ENCODE results near the gene SLC10A7. TPM values are rescaled to one million over a fixed set of nuclear protein-coding genes. Genes with fewer than 3 reads are reported as not detected.

The SLC10A7 gene
- total RNA-seq, 4 donors from 2014 or later, result 7.4 to 34.5 (median 17.1) TPM

- Histone ChIP-seq H3K27ac (no peak overlapping the region), H3K4me1 (no peaks in the 10 kb centered on the region), H3K36me3 (no peaks in the 10 kb centered on the region), H3K4me3 (no peak overlapping the region), H3K27me3 (no peaks in the 10 kb centered on the region), H3K9me3 (no peaks in the 10 kb centered on the region)
- no peak for DNase-seq
- intact Hi-C loops (cut with DNase I; ENCODE audit: low total_unique reads), result no loop called here
- TF ChIP-seq POLR2A (IDR thresholded peaks at IDR 0.05), result no peak
Observed at GRCh38 chr4:146252969-146253611, 268.6 kb downstream of the SLC10A7 start.

GRCh38 chr4:146247356-146247755, 274.4 kb downstream of the SLC10A7 start:
- Histone ChIP-seq H3K27me3 (no peaks in the 10 kb centered on the region), H3K27ac (no peak overlapping the region), H3K4me1 (peaks cover 0 to 3% of the 10 kb centered on the region in 2 donors), H3K9me3 (no peaks in the 10 kb centered on the region), H3K36me3 (no peaks in the 10 kb centered on the region), H3K4me3 (no peak overlapping the region)
- no peak for DNase-seq
- TF ChIP-seq CTCF (IDR thresholded peaks at IDR 0.05), result no peak
- no peak for TF ChIP-seq POLR2A (IDR thresholded peaks at IDR 0.05)
- intact Hi-C loops (cut with DNase I; ENCODE audit: low total_unique reads), result no loop called here

GRCh38 chr4:146246381-146246780, 275.4 kb downstream of the SLC10A7 start:
- Histone ChIP-seq H3K9me3 (no peaks in the 10 kb centered on the region), H3K27me3 (no peaks in the 10 kb centered on the region), H3K27ac (no peak overlapping the region), H3K4me1 (peaks cover 0 to 10% of the 10 kb centered on the region in 2 donors), H3K36me3 (no peaks in the 10 kb centered on the region), H3K4me3 (no peak overlapping the region)
- TF ChIP-seq POLR2A (IDR thresholded peaks at IDR 0.05) (no peak), CTCF (IDR thresholded peaks at IDR 0.05) (no peak)
- DNase-seq, result no peak
- intact Hi-C loops (cut with DNase I; ENCODE audit: low total_unique reads), result no loop called here

- H3K4me1 ChIP-seq, result peaks cover 0 to 10% of the 10 kb centered on the region in 2 donors
- no peaks in the 10 kb centered on the region for H3K27me3 ChIP-seq
- intact Hi-C loops (cut with DNase I; ENCODE audit: low total_unique reads), result no loop called here
- no peaks in the 10 kb centered on the region for H3K9me3 ChIP-seq
- TF ChIP-seq CTCF (IDR thresholded peaks at IDR 0.05) (no peak), POLR2A (IDR thresholded peaks at IDR 0.05) (no peak)
- H3K4me3 ChIP-seq, result no peak overlapping the region
- no peak for DNase-seq
- no peak overlapping the region for H3K27ac ChIP-seq
- no peaks in the 10 kb centered on the region for H3K36me3 ChIP-seq
Observed at GRCh38 chr4:146245850-146246249, 275.9 kb downstream of the SLC10A7 start.

- Histone ChIP-seq H3K9me3 (no peaks in the 10 kb centered on the region), H3K27ac (no peak overlapping the region), H3K4me3 (no peak overlapping the region), H3K4me1 (peaks cover 0 to 10% of the 10 kb centered on the region in 2 donors), H3K27me3 (no peaks in the 10 kb centered on the region), H3K36me3 (no peaks in the 10 kb centered on the region)
- intact Hi-C loops (cut with DNase I; ENCODE audit: low total_unique reads), result no loop called here
- TF ChIP-seq POLR2A (IDR thresholded peaks at IDR 0.05) (no peak), CTCF (IDR thresholded peaks at IDR 0.05) (no peak)
- DNase-seq, result no peak
Observed at GRCh38 chr4:146245246-146245645, 276.5 kb downstream of the SLC10A7 start.

All from uterus (tissue), 4 donors.